ENCODE data around the gene KCNF1.

KCNF1 gene

DNA sequence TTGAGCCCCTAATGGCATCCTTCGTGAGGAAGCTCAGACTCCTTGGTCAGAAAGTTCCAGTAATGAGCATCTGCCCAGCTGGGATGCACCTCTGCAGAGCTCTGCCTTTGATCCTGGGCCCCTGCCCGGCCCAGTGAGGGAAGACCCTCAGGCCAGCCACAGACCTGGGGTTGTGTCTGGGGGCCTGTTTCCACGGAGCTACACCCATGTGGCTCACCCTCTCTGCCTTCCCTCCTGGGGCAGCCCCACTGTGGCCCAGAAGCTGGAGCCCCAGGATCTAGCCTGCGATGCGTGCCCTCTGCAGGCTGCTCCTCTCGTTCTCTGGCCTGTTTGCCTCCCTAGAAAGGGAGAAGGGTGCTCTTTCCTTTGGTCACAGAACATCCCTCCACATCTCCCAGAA is 9.8 kb downstream of the KCNF1 start:
- no peak for DNase-seq

DNA sequence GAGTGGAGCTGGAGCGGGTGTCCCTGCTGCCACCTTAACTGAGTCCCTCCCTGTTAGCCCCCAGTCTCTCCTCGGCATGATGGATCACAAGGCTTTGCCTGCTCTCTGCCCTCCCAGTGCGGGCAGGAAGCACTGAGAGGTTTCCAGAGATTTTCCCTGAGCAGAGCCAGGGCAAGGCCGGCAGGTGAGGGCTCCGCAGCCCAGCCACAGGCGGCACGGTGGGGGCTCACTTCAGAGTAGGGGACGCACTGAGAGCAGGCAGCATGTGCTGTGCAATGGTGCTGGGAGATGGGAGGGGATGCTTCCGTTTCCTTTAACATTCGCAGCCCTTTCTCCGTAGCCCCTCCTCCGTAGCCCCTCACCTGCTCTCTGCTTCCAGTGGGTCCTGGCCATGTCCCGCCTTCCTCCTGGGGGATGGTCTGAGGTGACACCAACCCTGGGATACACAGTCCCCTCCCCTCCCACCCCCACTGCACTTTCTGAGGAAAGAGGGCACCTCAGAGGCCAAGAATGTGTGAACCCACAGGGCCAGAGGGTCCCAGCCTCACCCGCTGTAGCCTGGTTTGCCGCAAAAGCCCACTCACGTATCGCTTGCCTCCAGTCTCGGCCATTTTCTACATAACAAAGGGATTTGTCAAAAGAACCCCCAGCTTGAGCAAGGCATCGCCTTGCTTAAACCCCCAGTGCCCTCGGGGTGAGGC is 10.7 kb downstream of the KCNF1 start:
- no peak for DNase-seq

DNA sequence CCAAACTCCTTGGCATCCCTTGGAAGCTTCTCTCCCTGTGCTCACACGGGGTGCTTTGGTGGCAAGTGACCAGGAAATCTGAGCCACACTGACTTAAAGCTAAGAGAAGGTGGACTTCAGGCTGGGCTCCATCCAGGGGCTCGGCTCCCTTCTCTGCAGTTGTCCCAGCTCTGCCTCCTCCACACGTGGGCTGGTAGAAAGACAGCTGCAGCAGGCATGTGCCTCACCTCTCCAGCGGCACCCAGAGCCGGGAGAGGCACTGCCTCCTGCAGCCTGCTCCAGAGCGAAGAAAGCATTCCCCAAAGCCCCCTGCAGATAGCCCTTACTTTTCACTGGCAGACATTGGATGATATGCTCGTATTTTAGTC is 11.3 kb downstream of the KCNF1 start:
- DNase-seq, result no peak

DNA sequence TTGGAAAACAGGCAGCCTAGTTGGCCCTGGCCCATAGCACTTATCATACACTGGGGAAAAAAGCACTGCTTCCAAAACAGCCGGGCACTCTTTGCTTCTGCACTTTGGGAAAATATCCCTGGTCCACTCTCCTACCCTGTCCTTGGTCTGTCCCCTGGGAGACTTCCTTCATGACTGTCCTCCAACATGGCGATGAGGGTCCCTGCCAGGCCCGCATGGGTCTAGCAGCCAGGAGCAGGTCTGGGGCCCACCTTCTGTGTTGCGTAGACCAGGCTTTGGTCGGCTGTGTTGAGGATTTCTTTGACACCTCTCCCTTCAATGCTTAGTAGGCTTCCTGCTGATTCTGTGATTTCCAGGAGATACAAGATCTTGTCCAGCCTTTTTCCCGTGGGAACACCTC is 12.2 kb downstream of the KCNF1 start:
- no peak for DNase-seq

DNA sequence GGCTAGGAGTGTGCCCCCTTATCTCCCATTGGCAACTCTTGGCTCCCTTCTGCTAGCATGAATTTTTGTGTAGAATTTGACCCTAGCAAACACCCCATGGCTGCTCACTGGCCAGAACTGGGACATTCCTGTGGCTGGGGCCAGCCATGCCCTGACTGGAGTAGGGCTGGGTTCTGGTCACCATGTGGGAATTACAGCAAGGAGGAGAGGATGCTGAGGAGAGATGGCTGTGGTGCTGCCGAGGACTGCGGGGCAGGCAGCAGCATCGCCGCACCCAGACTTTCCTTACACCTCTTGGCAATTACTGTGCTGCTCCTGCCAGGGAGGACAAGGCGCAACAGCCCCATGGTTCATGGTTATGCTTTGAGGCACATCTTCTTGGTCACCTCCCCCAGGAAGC is 12.7 kb downstream of the KCNF1 start:
- no peak for DNase-seq

DNA sequence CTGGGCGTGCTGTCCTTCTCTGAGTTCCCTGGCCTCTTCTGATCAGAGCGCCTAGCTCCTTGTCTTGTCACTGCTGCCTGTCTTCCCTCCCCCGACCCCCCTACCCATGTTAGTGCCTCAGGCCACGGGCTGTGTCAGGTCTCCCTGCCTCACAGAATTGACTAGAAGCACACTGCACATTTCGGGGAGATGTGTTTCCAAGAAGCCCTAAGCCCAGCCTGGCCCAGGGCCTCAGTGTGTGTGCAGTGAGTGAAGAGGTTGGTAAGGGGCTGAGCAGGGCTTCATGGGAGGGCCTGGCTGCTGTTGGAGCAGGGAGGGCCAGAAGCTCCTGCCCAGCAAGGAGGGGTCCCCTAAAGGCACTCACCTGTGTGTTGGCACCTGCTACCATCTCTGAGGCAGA is 13.1 kb downstream of the KCNF1 start:
- DNase-seq, result no peak

DNA sequence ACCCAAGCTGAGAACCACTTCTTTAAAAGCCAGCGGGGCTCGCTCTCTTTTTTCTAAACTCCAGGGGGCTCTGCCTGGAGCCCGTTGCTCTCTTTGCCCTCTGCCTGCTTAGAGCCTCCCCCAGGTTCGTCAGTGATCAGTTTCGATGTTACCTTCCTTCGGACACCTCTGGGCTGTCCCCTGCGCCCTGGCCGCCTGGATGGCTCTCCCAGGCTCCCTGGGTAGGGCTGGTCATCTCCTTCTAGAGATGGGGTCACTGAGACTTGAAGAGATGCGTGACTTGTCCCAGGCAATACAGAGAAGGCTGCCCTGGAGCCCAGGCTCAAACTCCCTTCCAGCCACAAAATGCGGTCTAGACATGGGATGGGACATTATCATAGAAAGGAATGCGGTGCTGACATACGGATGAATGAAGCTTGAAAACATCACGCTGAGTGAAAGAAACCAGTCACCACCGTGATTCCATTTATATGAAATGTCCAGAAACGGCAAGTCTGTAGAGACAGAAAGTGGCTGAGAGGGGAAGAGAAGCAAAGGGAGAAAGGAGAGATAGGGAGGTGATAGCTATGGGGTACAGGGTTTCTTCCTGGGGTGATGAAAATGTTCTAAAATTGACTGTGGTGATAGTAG is 14.6 kb downstream of the KCNF1 start:
- no peak for DNase-seq

DNA sequence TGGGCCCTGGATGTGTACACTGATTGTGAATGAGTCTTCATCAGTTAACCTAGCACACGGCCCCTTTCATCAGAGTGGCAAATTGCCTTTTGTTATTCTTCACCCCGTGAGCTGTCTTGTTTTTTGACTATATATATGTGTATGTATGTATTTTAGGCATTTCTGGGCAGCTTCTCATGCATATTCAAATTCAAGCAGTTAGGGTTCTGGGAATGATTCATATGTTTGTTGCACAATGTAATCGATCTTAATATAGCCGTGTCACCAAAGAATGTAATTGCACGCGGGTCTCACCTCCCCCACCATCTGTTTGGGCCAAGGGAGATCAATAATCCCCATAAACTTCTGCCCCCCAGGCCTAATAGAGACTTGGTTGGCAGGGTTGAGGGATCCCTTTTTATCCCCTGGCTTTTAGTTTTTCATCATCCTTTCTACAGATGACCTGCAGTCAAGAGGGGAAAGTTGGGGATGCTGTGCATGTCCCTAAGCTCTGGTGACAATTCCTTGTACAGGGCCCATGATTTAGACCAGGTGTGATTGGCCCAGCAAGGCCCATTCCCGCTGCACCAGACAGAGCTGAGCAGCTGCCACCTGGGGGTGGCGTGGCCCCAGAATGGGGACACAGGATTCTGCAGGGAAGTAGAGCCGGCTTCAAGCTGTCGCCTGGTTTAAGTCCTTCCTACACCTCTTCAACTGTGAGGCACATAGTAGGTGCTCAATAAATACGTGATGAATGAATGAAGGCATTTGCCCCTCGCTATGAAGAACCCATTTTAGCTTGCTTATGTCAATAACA is 19.2 kb downstream of the KCNF1 start:
- no peak for DNase-seq

DNA sequence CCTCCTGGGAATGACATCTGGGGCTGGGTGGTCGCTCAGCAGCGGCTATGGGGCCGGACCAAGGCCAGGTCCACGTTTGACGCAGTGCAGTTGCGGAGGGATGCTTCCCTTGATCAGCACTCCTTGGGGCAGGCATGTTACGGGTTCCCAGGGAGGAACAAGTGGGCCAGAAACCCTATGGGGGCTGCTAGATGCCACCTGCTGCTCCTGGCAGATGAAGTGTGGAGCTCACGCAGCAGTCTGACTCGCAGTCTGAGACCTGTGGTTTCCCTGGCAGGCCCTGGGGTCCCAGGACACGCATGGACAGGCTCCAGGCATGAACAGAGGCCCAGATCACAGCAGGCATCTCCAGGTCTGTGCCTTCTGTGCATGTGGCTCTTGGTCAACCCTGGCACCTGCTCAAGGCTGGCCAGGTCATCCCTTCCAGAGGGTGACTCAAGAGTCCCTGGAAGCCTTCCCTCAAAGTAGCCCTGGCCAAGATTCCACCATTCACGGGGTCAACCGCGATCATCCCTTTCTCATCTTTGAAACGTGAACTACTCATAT is 20.0 kb downstream of the KCNF1 start:
- no peak for DNase-seq

DNA sequence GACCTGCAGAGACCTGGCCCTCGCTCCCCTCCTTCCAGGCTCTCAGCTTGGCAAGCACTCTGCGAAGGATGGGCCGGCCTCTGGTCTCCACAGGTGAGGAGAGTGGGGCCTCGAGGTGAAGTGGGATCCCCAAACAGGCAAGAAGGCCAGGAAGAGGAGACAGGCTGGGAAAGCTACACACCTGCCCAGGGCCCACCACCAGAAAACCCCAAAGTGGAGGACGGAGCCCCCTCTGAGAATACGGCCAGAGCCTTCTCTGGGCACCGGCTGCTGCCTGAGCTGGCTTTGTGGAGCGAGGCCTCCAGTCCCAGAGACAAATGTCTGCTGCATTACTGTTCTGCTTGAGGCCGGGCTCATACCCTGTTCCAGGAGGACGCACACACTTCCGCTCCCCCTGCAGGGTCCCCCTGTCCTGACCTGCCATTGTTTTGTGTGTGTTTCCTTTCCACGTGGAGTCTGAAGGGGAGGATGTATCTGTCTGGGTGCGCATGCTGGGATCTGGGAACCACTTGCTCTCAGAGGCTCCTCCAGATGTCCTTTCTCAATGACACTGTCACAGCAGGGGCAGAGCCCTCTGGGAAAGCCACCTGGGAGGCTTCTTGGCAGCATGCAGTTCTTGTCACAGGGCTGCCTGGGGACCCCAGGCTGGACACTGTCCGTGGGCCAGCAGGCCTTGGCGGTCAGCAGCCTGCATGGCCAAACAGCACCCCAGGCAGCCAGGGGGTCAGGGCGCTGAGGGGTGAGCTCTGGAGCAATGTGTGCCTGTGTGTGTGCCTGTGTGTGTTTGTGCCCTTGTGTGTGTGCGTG is 20.8 kb downstream of the KCNF1 start:
- no peak for DNase-seq

DNA sequence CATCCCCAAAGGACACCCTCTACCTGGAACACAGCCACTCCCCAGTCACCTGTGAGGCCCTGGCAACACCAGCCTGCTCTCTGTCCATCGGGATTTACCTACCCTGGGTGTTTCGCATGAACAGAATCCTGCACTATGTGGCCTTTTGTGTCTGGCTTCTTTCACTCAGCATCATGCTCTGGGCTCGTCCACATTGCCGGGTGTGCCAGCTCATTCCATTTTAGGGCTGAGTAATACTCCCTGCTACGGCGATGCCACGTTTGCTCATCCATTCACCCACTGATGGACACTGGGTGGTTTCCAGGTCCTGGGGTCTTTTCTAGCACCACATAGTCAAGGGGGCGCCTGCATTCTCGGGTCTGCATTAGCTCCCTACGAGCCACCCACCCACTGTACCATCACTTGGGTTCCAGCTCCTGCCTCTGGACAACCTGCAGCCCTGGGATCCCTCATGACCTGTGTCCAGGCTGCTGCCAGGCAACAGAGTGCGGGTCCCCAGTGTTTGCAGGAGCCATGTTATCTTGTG is 22.0 kb downstream of the KCNF1 start:
- DNase-seq, result no peak

DNA sequence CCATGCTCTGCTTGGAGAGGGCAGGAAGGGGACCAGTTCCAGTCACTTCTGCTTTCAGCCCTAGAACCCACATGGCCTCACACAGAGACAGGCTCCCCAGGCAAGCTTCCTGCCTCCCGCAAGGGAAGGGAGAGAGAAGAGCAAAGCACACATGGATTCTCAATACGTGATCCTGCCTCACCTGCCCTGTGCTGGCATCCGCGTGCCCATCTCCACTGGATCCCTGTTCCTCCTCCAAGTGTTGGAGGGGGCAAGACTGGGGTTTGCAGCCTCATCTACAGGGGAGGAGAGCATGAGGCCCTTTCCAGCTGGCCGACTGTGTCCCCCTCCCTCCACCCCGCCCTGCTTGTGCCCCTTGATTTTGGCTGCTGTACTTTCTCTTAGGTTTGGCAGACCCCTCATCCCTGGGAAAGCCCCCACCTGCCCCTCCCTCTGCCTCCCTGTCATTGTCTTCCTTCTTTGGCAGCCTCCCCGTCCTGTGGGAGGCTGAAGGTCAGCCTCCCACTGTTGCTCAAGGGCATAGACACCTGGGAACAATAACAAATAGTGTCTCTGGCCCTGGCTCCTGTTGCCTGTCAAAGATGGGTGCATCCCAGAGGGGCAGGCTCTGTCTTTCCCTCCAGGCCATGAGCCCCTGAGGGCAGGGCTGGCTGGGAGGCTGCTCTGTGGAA is 22.7 kb downstream of the KCNF1 start:
- no peak for DNase-seq

DNA sequence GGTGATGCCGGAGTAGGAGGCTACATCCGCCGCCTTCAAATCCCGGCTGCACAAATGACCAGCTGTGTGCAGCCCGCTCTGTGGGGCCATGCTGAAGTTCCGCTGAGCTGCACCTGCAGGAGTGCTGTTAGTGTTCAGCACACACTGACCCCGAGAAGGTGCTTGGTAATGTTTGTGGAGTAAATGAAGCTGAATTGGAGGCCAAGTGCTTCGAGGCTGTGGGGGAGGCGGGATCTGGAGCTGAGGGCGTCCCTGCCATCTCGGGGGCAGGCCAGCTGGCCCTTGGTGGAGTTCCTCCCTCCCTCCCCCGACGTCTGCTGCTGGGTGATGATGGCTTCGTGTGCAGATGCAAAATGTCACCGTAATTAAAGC is 23.2 kb downstream of the KCNF1 start:
- DNase-seq, result no peak

DNA sequence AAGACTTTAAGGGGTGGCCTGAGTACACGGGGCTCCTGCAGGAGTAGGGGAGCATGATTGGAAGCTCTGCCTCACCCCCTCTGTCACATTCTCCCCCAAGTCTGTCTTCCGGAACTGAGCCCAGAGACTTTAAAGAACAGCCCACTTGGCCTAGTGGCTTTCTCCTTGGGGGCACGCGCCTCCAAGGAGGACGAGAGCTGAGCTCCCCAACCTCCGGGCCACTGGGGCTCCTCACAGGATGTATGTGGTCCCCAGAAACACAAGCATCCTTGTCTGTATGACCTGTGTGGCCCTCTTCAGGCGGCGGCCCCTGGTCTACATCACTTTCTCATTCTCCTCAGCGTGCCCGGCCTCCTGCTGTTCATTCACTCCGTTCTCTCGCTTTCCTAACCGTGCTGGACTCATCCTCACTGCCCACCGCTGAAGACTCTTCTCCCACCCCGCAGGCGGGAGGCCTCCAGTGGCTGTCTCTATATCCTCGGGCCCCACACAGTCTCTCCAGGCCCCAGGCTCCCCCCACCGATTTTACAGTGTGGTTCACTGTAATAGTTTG is 23.7 kb downstream of the KCNF1 start:
- no peak for DNase-seq

DNA sequence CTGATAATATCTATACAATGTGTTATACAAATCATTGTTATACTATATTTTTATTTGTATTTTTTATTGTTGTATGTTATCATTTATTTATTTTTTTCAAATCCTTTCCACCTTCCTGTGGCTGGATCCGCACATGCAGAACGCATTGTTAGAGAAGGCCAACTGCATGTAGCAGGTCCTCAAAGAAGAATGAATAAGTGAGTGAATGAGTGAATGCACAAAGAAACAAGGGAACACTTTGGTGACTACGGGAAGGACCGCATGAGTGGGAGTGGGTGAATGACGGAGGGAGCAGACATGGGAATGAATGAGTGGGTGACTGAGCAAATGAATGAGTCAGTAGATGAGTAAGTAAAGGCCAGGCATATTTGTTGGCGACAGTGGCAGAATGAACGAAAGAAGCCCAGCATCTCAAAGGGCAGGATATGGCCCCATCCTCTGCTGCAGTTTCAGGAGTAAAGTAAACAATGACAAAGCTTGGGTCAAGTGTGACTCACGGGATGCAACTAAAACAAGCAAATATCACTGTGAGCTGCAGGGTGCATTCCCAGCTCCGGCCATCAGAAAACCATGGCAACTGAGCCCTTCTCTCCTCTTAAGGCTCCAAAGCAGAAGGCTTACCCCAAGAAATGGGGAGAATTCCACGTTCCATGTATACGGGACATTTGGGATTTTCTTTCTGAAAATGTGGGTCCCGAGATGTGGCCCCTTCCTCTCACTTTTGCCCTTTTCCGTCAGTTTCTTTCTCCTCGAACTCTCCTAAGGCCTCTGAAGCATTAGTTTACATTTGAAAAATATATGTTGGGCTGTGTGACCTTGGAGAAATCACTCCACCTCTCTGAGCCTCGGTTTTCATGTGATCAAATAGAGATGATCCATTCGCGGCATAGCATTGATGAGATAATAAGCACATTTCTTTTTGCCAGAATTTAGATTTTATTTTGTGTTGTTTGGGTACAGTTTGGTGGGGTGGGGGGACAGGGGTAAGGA is 24.5 kb downstream of the KCNF1 start:
- DNase-seq, result no peak

DNA sequence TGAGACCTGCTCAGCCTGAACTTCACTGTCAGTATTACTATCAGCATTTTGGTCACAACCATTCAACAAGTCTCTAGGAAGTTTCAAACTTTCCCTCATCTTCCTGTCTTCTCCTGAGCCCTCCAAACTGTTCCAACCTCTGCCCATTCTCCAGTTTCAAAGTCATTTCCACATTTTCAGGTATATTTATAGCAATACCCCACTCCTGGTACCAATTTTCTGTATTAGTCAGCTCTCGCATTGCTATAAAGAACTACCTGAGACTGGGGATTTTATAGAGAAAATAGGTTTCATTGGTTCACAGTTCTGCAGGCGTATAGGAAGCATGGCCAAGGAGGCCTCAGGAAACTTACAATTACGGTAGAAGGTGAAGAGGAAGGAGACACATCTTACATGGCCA is 27.3 kb downstream of the KCNF1 start:
- no peak for DNase-seq

DNA sequence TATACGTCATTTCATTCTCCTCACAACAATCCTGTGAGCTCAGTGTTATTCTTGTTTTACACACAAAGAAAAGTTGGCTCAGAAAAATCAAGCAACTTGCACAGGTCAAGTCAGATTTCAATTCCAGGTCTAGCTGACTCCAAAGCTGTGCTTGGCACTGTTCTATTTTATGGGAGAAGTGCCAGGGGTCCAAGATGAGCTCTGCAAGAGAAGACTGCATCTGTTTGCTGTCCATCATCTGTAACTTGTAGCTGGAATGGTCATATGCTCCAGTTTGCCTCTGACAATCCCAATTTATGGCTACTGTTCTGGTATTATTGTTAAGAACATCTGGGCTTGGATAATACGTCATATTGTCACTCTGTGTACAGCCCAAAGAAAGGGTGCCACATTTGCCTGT is 28.9 kb downstream of the KCNF1 start:
- DNase-seq, result no peak

DNA sequence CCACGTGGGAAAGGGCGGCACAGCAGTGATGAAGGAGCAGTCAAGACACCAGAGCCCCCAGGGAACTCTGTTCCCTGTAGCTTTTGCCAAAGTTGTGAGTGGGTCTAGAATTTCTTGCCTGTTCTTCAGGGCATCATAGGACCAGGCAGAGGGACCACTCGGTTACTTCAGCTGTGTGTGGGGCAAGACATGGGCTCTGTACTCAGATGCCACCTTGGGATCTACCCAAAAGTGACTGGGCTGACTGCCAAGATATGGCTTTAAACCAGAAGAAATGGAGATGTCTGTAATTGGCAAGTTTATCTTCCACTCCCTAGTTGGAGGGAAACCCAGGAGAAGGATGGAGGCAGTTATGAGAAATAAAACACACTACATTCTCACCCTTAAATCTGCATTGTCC is 29.6 kb downstream of the KCNF1 start:
- DNase-seq, result no peak

DNA sequence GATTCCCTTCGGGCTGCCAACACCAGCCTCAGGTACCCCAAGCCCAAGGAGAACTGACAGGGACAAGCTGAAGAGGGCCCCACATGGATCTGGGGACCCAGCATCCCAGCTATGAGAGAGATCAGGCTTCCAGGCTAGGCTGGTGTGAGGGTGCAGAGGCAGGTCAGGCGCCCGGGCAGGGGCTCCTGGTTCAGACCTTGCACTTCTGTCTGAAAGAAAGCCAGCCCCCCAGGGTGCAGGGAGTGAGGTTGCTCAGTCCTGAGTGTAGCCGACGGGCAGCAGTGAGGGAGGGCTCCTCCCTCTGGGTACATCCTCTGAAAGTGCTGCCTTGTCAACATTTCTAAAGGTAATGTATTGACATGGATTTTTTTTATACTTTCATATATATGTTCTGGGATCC is 33.1 kb downstream of the KCNF1 start:
- DNase-seq, result no peak

DNA sequence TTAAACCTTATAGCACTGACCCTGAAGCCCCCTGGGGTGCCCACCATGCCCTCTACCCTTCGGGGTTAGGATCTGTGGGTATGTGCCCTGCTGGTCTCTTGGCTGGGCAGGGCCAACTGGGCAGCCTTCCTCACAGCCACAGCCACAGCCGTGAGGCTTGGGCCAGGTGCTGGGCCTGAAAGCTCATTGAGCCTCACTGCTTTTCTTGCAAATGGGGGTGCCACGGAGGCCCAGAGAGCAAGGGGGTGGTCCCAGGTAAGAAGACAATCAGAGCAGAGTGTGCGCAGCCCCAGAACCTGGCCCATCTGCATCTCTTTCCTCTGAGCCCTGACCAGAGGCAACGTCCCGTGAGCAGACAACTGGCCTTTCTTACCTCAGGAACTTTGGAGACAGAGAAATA is 34.7 kb downstream of the KCNF1 start:
- no peak for DNase-seq

DNA sequence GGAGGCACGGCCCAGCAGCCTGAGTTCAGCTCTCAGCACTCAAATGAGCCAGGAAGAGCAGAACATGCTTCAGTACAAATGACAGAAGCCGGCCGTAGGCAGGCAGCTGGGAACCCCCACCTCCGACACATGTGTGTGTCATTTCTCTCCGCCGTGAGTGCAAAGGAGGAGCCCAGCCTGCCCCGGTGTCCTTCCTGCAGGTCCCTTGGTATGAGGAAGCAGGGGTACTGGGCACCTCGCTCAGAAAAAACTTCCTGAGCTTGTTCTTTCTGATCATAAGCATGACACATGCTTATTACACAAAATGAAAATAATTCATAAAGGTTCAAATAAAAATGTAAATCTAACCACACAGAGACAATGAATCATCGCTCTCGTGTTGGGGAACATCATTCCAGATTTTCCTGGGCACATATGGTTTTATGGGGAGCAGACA is 35.3 kb downstream of the KCNF1 start:
- DNase-seq, result no peak
